GM23338 (cell line): ENCODE measurements around the gene FANCF.

Source experiments
- CREB1 ChIP-seq: fragments of 250-450 bp; sonication (Bioruptor Pico); IDR thresholded peaks from 2 replicates; pipeline ENCODE4 v1.5.0; 2020; ENCODE audit warnings: low read depth, mild to moderate bottlenecking, moderate library complexity
- EZH2 ChIP-seq: fragments of 200-600 bp; sonication (generic); IDR thresholded peaks from one replicate; pipeline ENCODE4 v1.8.0; 2017; ENCODE audit warnings: antibody characterized with exemption, mild to moderate bottlenecking, low read depth; ENCODE audit not compliant: unreplicated experiment
- EZH2phosphoT487 ChIP-seq: fragments of 200-600 bp; sonication (generic); IDR thresholded peaks from one replicate; pipeline ENCODE4 v1.8.1; 2018; ENCODE audit warnings: antibody characterized with exemption; ENCODE audit not compliant: unreplicated experiment
- JUNB ChIP-seq: IDR thresholded peaks from one replicate; pipeline ENCODE4 v1.6.1; 2016; ENCODE audit warnings: antibody characterized with exemption; ENCODE audit not compliant: unreplicated experiment
- POLR2AphosphoS5 ChIP-seq: IDR thresholded peaks from 2 replicates; pipeline ENCODE4 v1.6.1; 2016; ENCODE audit warnings: antibody characterized with exemption, low read depth
- STAT1 ChIP-seq: IDR thresholded peaks from one replicate; pipeline ENCODE4 v1.6.1; 2016; ENCODE audit warnings: antibody characterized with exemption; ENCODE audit not compliant: unreplicated experiment
- ZNF114 ChIP-seq: fragments of 250-450 bp; sonication (Bioruptor Pico); IDR thresholded peaks from 2 replicates; pipeline ENCODE4 v1.5.0; 2020; ENCODE audit warnings: mild to moderate bottlenecking, moderate library complexity
- ZNF331 ChIP-seq: fragments of 250-450 bp; sonication (Bioruptor Pico); IDR thresholded peaks from 2 replicates; pipeline ENCODE4 v1.5.0; 2020; ENCODE audit warnings: low read depth, mild to moderate bottlenecking, moderate library complexity
- TF ChIP-seq, protein P1 (sequence below), 2 experiments: fragments of 200-600 bp in 1 of 2; sonication (generic) in 1 of 2; conservative IDR thresholded peaks; 2 replicates each; pipeline versions ENCODE4 v1.5.1 to v1.6.1; 2016 to 2017; ENCODE audit warnings: antibody characterized with exemption in 2 of 2, low read depth in 2 of 2, mild to moderate bottlenecking in 2 of 2, moderate library complexity in 1 of 2
- TF ChIP-seq, protein P2 (sequence below): IDR thresholded peaks from one replicate; pipeline ENCODE4 v1.6.1; 2018; ENCODE audit warnings: antibody characterized with exemption; ENCODE audit not compliant: unreplicated experiment
- TF ChIP-seq, protein P3 (sequence below): IDR thresholded peaks from 2 replicates; pipeline ENCODE4 v1.6.1; 2016; ENCODE audit warnings: antibody characterized with exemption

DNA sequence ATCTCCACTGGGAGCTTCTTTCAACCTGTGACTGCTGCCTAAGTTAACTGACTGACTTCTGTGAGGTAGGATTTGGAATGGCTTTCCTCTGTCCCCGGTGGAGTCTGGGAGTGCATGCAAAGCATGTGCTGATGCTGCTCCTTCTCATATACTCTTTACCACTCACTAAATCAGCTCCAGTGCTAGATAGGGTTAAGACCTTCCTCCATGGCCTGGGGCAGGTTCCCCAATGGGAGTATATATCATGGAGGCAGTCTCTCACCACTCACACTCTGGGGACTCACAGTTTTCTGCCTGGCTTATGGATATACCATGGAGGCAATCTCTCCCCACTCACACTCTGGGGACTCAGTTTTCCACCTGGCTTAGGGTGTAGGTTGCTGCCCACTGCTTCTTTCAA lies 10.1 kb upstream of the FANCF start:
- TF ChIP-seq, protein P1, sequence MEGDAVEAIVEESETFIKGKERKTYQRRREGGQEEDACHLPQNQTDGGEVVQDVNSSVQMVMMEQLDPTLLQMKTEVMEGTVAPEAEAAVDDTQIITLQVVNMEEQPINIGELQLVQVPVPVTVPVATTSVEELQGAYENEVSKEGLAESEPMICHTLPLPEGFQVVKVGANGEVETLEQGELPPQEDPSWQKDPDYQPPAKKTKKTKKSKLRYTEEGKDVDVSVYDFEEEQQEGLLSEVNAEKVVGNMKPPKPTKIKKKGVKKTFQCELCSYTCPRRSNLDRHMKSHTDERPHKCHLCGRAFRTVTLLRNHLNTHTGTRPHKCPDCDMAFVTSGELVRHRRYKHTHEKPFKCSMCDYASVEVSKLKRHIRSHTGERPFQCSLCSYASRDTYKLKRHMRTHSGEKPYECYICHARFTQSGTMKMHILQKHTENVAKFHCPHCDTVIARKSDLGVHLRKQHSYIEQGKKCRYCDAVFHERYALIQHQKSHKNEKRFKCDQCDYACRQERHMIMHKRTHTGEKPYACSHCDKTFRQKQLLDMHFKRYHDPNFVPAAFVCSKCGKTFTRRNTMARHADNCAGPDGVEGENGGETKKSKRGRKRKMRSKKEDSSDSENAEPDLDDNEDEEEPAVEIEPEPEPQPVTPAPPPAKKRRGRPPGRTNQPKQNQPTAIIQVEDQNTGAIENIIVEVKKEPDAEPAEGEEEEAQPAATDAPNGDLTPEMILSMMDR (conservative IDR thresholded peaks at IDR 0.05; ENCODE audit: low read depth in 2 of 2) = no peak
- no peak for TF ChIP-seq POLR2AphosphoS5
- no peak for TF ChIP-seq ZNF331 (CRISPR knock-in tag)
- TF ChIP-seq, protein P2, sequence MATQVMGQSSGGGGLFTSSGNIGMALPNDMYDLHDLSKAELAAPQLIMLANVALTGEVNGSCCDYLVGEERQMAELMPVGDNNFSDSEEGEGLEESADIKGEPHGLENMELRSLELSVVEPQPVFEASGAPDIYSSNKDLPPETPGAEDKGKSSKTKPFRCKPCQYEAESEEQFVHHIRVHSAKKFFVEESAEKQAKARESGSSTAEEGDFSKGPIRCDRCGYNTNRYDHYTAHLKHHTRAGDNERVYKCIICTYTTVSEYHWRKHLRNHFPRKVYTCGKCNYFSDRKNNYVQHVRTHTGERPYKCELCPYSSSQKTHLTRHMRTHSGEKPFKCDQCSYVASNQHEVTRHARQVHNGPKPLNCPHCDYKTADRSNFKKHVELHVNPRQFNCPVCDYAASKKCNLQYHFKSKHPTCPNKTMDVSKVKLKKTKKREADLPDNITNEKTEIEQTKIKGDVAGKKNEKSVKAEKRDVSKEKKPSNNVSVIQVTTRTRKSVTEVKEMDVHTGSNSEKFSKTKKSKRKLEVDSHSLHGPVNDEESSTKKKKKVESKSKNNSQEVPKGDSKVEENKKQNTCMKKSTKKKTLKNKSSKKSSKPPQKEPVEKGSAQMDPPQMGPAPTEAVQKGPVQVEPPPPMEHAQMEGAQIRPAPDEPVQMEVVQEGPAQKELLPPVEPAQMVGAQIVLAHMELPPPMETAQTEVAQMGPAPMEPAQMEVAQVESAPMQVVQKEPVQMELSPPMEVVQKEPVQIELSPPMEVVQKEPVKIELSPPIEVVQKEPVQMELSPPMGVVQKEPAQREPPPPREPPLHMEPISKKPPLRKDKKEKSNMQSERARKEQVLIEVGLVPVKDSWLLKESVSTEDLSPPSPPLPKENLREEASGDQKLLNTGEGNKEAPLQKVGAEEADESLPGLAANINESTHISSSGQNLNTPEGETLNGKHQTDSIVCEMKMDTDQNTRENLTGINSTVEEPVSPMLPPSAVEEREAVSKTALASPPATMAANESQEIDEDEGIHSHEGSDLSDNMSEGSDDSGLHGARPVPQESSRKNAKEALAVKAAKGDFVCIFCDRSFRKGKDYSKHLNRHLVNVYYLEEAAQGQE = no peak
- TF ChIP-seq, protein P3, sequence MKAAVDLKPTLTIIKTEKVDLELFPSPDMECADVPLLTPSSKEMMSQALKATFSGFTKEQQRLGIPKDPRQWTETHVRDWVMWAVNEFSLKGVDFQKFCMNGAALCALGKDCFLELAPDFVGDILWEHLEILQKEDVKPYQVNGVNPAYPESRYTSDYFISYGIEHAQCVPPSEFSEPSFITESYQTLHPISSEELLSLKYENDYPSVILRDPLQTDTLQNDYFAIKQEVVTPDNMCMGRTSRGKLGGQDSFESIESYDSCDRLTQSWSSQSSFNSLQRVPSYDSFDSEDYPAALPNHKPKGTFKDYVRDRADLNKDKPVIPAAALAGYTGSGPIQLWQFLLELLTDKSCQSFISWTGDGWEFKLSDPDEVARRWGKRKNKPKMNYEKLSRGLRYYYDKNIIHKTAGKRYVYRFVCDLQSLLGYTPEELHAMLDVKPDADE = no peak
- no peak for TF ChIP-seq EZH2
- no peak for TF ChIP-seq EZH2phosphoT487
- TF ChIP-seq CREB1 (CRISPR knock-in tag) = no peak
- TF ChIP-seq STAT1 = no peak
- no peak for TF ChIP-seq ZNF114 (CRISPR knock-in tag)
- TF ChIP-seq JUNB = no peak
